ENCODE data around the gene ABCA1.

- TF ChIP-seq, protein P1, sequence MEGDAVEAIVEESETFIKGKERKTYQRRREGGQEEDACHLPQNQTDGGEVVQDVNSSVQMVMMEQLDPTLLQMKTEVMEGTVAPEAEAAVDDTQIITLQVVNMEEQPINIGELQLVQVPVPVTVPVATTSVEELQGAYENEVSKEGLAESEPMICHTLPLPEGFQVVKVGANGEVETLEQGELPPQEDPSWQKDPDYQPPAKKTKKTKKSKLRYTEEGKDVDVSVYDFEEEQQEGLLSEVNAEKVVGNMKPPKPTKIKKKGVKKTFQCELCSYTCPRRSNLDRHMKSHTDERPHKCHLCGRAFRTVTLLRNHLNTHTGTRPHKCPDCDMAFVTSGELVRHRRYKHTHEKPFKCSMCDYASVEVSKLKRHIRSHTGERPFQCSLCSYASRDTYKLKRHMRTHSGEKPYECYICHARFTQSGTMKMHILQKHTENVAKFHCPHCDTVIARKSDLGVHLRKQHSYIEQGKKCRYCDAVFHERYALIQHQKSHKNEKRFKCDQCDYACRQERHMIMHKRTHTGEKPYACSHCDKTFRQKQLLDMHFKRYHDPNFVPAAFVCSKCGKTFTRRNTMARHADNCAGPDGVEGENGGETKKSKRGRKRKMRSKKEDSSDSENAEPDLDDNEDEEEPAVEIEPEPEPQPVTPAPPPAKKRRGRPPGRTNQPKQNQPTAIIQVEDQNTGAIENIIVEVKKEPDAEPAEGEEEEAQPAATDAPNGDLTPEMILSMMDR (IDR thresholded peaks at IDR 0.05; ENCODE audit: low read depth, low read length) = no peak
- TF ChIP-seq MAX (IDR thresholded peaks at IDR 0.05; ENCODE audit: low read depth, low read length) (no peak), POLR2A (IDR thresholded peaks at IDR 0.05; ENCODE audit: extremely low read depth, insufficient read length) (no peak)
Measured at GRCh38 chr9:104885818-104886709, 41.9 kb downstream of the ABCA1 start.

Data from NB4 (cell line).